ENCODE data around the gene OVAAL. TPM values are rescaled to one million over a fixed set of nuclear protein-coding genes. Genes with fewer than 3 reads are reported as not detected.

OVAAL gene
- total RNA-seq, 1 donor from 2014 or later: not detected

GRCh38 chr1:180528868-180529470 is 29.8 kb upstream of the OVAAL start:
- Histone ChIP-seq H4K20me1 (ENCODE audit: insufficient read depth, low read length) (no peaks in the 10 kb centered on the region), H3K27ac (ENCODE audit: low read depth, low read length) (no peak overlapping the region), H3K4me1 (ENCODE audit: insufficient read depth, low read length) (peaks cover 9% of the 10 kb centered on the region), H3K4me3 (ENCODE audit: insufficient read depth, low read depth, low read length) (no peak overlapping the region), H3K9me3 (ENCODE audit: insufficient read depth, low read depth, low read length) (no peaks in the 10 kb centered on the region), H3K9ac (ENCODE audit: low read length) (no peak overlapping the region), H3K4me2 (ENCODE audit: low read length) (no peak overlapping the region), H3K27me3 (ENCODE audit: insufficient read depth, low read length) (no peaks in the 10 kb centered on the region), H2AFZ (ENCODE audit: low read depth, low read length) (no peak overlapping the region), H3K79me2 (ENCODE audit: insufficient read depth, low read length) (no peaks in the 10 kb centered on the region), H3K36me3 (ENCODE audit: insufficient read depth, low read length) (no peaks in the 10 kb centered on the region)
- no peaks in the 10 kb centered on the region for H3K27me3 Mint-ChIP-seq (ENCODE audit: low read depth, unreplicated experiment)
- H3K4me3 Mint-ChIP-seq (ENCODE audit: unreplicated experiment): no peak overlapping the region
- H3K9me3 Mint-ChIP-seq (ENCODE audit: unreplicated experiment): no peaks in the 10 kb centered on the region
- peaks cover 39% of the 10 kb centered on the region for H3K4me1 Mint-ChIP-seq (ENCODE audit: low read depth, unreplicated experiment)
- DNase-seq (ENCODE audit: low read depth) (no peak), FAIRE-seq (no peak)
- no peak for TF ChIP-seq EZH2 (IDR thresholded peaks at IDR 0.05; ENCODE audit: insufficient read depth, low read length)
- TF ChIP-seq CTCF (IDR thresholded peaks at IDR 0.05; ENCODE audit: insufficient read depth, low read depth, low read length): no peak
- no peak overlapping the region for H3K27ac Mint-ChIP-seq (ENCODE audit: unreplicated experiment)
- H3K36me3 Mint-ChIP-seq (ENCODE audit: low read depth, unreplicated experiment): no peaks in the 10 kb centered on the region

DNA sequence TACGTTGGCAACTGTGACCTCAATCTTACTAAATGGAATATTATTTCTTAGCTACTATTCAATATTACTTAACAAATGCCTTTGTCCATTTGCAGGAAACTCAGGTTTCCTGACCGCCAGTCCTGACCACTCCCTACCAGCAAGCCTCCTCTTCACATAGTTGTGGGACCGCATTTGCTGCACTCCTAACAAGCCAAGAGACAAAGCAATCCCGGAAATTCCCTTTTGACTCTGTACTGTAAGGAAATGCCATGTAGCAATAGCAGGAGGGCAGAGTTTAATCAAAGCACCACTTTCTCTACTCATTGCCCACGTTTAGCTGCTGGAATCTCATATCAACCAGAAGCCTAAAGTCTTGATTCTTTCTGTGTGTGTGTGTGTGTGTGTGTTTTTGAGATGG is 28.3 kb upstream of the OVAAL start:
- Histone ChIP-seq H2AFZ (ENCODE audit: low read depth, low read length) (peak overlapping the region; percentile 3), H3K36me3 (ENCODE audit: insufficient read depth, low read length) (no peaks in the 10 kb centered on the region), H4K20me1 (ENCODE audit: insufficient read depth, low read length) (no peaks in the 10 kb centered on the region), H3K4me2 (ENCODE audit: low read length) (no peak overlapping the region), H3K9ac (ENCODE audit: low read length) (no peak overlapping the region), H3K4me3 (ENCODE audit: insufficient read depth, low read depth, low read length) (no peak overlapping the region), H3K27ac (ENCODE audit: low read depth, low read length) (no peak overlapping the region), H3K79me2 (ENCODE audit: insufficient read depth, low read length) (no peaks in the 10 kb centered on the region), H3K27me3 (ENCODE audit: insufficient read depth, low read length) (no peaks in the 10 kb centered on the region), H3K9me3 (ENCODE audit: insufficient read depth, low read depth, low read length) (no peaks in the 10 kb centered on the region), H3K4me1 (ENCODE audit: insufficient read depth, low read length) (peaks cover 9% of the 10 kb centered on the region)
- DNase-seq (ENCODE audit: low read depth) (peak; percentile 93), FAIRE-seq (no peak)
- Mint-ChIP-seq H3K4me1 (ENCODE audit: low read depth, unreplicated experiment) (peaks cover 24% of the 10 kb centered on the region), H3K27ac (ENCODE audit: unreplicated experiment) (peak overlapping the region; percentile 13), H3K36me3 (ENCODE audit: low read depth, unreplicated experiment) (no peaks in the 10 kb centered on the region), H3K9me3 (ENCODE audit: unreplicated experiment) (no peaks in the 10 kb centered on the region), H3K27me3 (ENCODE audit: low read depth, unreplicated experiment) (no peaks in the 10 kb centered on the region), H3K4me3 (ENCODE audit: unreplicated experiment) (no peak overlapping the region)
- TF ChIP-seq CTCF (IDR thresholded peaks at IDR 0.05; ENCODE audit: insufficient read depth, low read depth, low read length) (no peak), EZH2 (IDR thresholded peaks at IDR 0.05; ENCODE audit: insufficient read depth, low read length) (no peak)

DNA sequence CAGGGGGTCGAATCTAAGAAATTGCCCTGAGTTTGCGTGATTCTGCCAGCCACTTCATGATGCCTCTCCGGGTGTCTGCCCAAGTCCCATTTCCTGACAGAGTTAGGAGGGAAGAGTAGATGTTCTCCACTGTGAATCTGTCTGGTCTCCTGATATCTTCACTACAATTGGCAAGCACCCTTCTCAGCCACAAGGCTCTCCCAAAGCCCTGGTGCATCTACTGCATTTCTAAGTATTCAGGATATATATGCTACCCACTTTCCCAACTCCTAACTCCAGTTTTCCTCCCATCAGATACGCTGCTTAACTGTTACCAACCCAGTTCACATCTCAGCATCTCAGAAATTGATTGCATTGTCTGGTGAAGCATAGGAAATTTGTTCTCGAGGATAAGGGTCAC is 25.9 kb upstream of the OVAAL start:
- Histone ChIP-seq H3K79me2 (ENCODE audit: insufficient read depth, low read length) (no peaks in the 10 kb centered on the region), H3K36me3 (ENCODE audit: insufficient read depth, low read length) (no peaks in the 10 kb centered on the region), H3K4me1 (ENCODE audit: insufficient read depth, low read length) (no peaks in the 10 kb centered on the region), H3K4me2 (ENCODE audit: low read length) (no peak overlapping the region), H3K9me3 (ENCODE audit: insufficient read depth, low read depth, low read length) (no peaks in the 10 kb centered on the region), H3K4me3 (ENCODE audit: insufficient read depth, low read depth, low read length) (no peak overlapping the region), H3K9ac (ENCODE audit: low read length) (no peak overlapping the region), H3K27me3 (ENCODE audit: insufficient read depth, low read length) (no peaks in the 10 kb centered on the region), H3K27ac (ENCODE audit: low read depth, low read length) (no peak overlapping the region), H4K20me1 (ENCODE audit: insufficient read depth, low read length) (no peaks in the 10 kb centered on the region), H2AFZ (ENCODE audit: low read depth, low read length) (no peak overlapping the region)
- Mint-ChIP-seq H3K27me3 (ENCODE audit: low read depth, unreplicated experiment) (peaks cover 2% of the 10 kb centered on the region), H3K4me1 (ENCODE audit: low read depth, unreplicated experiment) (peaks cover 7% of the 10 kb centered on the region), H3K4me3 (ENCODE audit: unreplicated experiment) (no peak overlapping the region), H3K9me3 (ENCODE audit: unreplicated experiment) (no peaks in the 10 kb centered on the region), H3K27ac (ENCODE audit: unreplicated experiment) (no peak overlapping the region), H3K36me3 (ENCODE audit: low read depth, unreplicated experiment) (no peaks in the 10 kb centered on the region)
- TF ChIP-seq EZH2 (IDR thresholded peaks at IDR 0.05; ENCODE audit: insufficient read depth, low read length) (no peak), CTCF (IDR thresholded peaks at IDR 0.05; ENCODE audit: insufficient read depth, low read depth, low read length) (no peak)
- FAIRE-seq (no peak), DNase-seq (ENCODE audit: low read depth) (no peak)

All from astrocyte (in vitro differentiated cells and primary cell).